HL-60 (cell line): ENCODE data around the gene BMP7.

ENCODE experiments used
- DNase-seq, 2 experiments: peaks; one replicate each; pipeline ENCODE4 v3.0.0-alpha.2; 2010 to 2020; ENCODE audit warnings: low read depth in 1 of 2, low spot score in 1 of 2
- H3K27ac ChIP-seq: fragments of 250-450 bp; sonication (Bioruptor Pico); replicated peaks from 2 replicates; pipeline ENCODE4 v1.5.1; 2020; ENCODE audit warnings: mild to moderate bottlenecking, moderate library complexity
- H3K27me3 ChIP-seq: fragments of 250-450 bp; sonication (Bioruptor Pico); 2 replicates; pipeline ENCODE4 v1.5.1; 2021; ENCODE audit warnings: mild to moderate bottlenecking, moderate library complexity; ENCODE audit not compliant: insufficient read depth, poor library complexity, severe bottlenecking
- H3K4me3 ChIP-seq: replicated peaks from 2 replicates; pipeline ENCODE4 v1.5.1; 2011; ENCODE audit warnings: mild to moderate bottlenecking, control low read depth, low read length; ENCODE audit not compliant: insufficient read depth
- CTCF ChIP-seq: IDR thresholded peaks from one replicate; pipeline ENCODE4 v1.5.1; 2011; ENCODE audit warnings: low read length, control low read depth, inconsistent platforms; ENCODE audit not compliant: insufficient read depth
- GABPA ChIP-seq: IDR thresholded peaks from 2 replicates; pipeline ENCODE4 v1.6.1; 2012; ENCODE audit warnings: low read depth
- POLR2AphosphoS5 ChIP-seq: IDR thresholded peaks from 2 replicates; pipeline ENCODE4 v1.6.1; 2012; ENCODE audit warnings: low read depth
- REST ChIP-seq: IDR thresholded peaks from 2 replicates; pipeline ENCODE4 v1.6.1; 2012; ENCODE audit warnings: low read depth; ENCODE audit not compliant: insufficient replicate concordance
- SPI1 ChIP-seq: IDR thresholded peaks from 2 replicates; pipeline ENCODE4 v1.6.1; 2012; ENCODE audit warnings: low read depth, mild to moderate bottlenecking, borderline replicate concordance

BMP7 gene

GRCh38 chr20:57221916-57222630, 44.4 kb downstream of the BMP7 start:
- no peak for DNase-seq
- TF ChIP-seq CTCF (no peak), GABPA (no peak), REST (no peak), POLR2AphosphoS5 (no peak), SPI1 (no peak)
- H3K27me3 ChIP-seq = no peaks in the 10 kb centered on the region
- H3K27ac ChIP-seq = no peak overlapping the region
- no peak overlapping the region for H3K4me3 ChIP-seq

- Histone ChIP-seq H3K27me3 (no peaks in the 10 kb centered on the region), H3K4me3 (no peak overlapping the region), H3K27ac (no peak overlapping the region)
- DNase-seq = no peak
- TF ChIP-seq CTCF = no peak
- TF ChIP-seq SPI1 = no peak
- no peak for TF ChIP-seq POLR2AphosphoS5
- no peak for TF ChIP-seq REST
- no peak for TF ChIP-seq GABPA
Measured at GRCh38 chr20:57220337-57221145, 45.9 kb downstream of the BMP7 start.

- no peak for DNase-seq
- TF ChIP-seq CTCF = no peak
- TF ChIP-seq SPI1 = no peak
- no peak for TF ChIP-seq POLR2AphosphoS5
- no peak for TF ChIP-seq GABPA
- TF ChIP-seq REST = no peak
- H3K27me3 ChIP-seq = no peaks in the 10 kb centered on the region
- no peak overlapping the region for H3K27ac ChIP-seq
- no peak overlapping the region for H3K4me3 ChIP-seq
Measured at GRCh38 chr20:57219071-57219677, 47.3 kb downstream of the BMP7 start.
